WI38 (cell line): ENCODE measurements around the gene MMEL1.

Source experiments
- H3K4me3 ChIP-seq: 2 replicates; pipeline ENCODE4 v1.5.1; 2011; ENCODE audit warnings: low read depth, mild to moderate bottlenecking, control low read depth, low read length
- TF ChIP-seq, protein P1 (sequence below): IDR thresholded peaks from 2 replicates; pipeline ENCODE4 v1.5.1; 2012; ENCODE audit warnings: low read depth, mild to moderate bottlenecking, control low read depth, low read length

MMEL1 gene

GRCh38 chr1:2637442-2638145, 4.8 kb upstream of the MMEL1 start:
- TF ChIP-seq, protein P1, sequence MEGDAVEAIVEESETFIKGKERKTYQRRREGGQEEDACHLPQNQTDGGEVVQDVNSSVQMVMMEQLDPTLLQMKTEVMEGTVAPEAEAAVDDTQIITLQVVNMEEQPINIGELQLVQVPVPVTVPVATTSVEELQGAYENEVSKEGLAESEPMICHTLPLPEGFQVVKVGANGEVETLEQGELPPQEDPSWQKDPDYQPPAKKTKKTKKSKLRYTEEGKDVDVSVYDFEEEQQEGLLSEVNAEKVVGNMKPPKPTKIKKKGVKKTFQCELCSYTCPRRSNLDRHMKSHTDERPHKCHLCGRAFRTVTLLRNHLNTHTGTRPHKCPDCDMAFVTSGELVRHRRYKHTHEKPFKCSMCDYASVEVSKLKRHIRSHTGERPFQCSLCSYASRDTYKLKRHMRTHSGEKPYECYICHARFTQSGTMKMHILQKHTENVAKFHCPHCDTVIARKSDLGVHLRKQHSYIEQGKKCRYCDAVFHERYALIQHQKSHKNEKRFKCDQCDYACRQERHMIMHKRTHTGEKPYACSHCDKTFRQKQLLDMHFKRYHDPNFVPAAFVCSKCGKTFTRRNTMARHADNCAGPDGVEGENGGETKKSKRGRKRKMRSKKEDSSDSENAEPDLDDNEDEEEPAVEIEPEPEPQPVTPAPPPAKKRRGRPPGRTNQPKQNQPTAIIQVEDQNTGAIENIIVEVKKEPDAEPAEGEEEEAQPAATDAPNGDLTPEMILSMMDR = no peak
- no peak overlapping the region for H3K4me3 ChIP-seq

- H3K4me3 ChIP-seq = no peak overlapping the region
- TF ChIP-seq, protein P1 = no peak
Observed at GRCh38 chr1:2636733-2637132, 3.9 kb upstream of the MMEL1 start.

- H3K4me3 ChIP-seq = no peak overlapping the region
- TF ChIP-seq, protein P1 = no peak
Observed at GRCh38 chr1:2635361-2636010, 2.7 kb upstream of the MMEL1 start.

GRCh38 chr1:2633936-2634491, 1.2 kb upstream of the MMEL1 start:
- TF ChIP-seq, protein P1 = no peak
- no peak overlapping the region for H3K4me3 ChIP-seq

DNA sequence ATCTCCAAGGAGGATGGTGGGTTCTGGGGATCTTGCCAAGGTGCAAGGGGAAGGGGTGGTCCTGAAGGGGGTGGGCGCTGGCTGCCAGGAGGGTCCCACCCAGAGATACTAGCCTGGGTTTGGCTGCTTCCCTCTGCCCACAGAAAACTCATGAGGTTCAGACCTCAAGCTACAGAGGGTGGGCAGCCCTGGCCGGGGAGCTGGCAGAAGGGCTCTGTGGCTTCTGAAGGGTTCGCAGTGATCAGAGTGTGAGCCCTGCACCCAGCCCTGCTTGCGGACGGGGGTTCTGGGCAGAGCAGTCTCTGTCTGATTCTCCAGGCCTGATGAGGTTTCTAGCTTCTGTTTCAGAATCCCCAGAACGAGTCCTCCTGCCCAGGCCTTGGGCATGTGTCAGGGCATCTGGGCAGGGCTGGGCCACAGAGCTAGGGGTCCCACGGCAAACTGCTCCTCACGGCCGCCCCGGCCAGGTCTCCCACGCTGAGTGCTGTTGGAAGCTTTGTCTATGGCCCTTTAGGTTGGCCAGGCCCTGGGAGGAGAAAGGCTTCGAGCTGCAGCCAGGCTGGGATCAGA, 635 bp upstream of the MMEL1 start:
- TF ChIP-seq, protein P1 = no peak
- H3K4me3 ChIP-seq = no peak overlapping the region

DNA sequence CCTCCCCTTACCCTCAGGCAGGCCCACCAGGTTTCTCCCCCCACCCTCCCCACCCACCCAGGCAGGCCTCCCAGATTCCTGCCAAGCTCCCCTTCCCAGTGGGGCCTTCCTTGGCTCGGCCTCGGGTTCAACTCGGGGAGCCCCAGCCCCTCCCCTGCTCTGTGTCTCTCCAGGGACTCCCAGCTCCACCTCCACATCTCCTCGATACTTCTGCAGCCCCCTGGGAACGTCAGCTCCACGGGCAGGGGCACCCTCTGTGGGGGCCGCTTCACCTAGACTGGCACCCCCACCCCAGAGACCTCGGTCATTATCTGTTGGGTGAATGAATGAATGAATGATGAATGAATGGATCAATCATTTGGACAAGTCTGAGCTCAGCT, 775 bp downstream of the MMEL1 start:
- TF ChIP-seq, protein P1 = no peak
- H3K4me3 ChIP-seq = no peak overlapping the region
